ENCODE data around the gene THTPA. TPM values are rescaled to one million over a fixed set of nuclear protein-coding genes. Genes with fewer than 3 reads are reported as not detected.

THTPA gene
- total and polyA plus RNA-seq, 9 of the 15 experiments (the other 6 are each of a cell fraction or from before 2014, with no cell fraction given): 2.4 to 8.7 (median 5.2) TPM

GRCh38 chr14:23522643-23523198, 33.4 kb upstream of the THTPA start:
- H4K20me1 ChIP-seq (replicated peaks; ENCODE audit: control insufficient read depth, insufficient read depth, low read length): no peaks in the 10 kb centered on the region; the same call in 1 of the 2 replicates
- H3K9me3 ChIP-seq (replicated peaks; ENCODE audit: control insufficient read depth, insufficient read depth, low read depth, low read length): no peaks in the 10 kb centered on the region
- WGBS (ENCODE audit: insufficient coverage, low coverage, missing lambda C conversion rate): no CpG with 5 or more reads among the region's 9 CpGs
- H3K4me1 ChIP-seq (replicated peaks in 1 of 2; ENCODE audit: control insufficient read depth in 2 of 2, insufficient read depth in 2 of 2, low read length in 2 of 2): peaks cover 0 to 6% of the 10 kb centered on the region in 2 experiments; a peak in 2 of 5 replicates
- no peaks in the 10 kb centered on the region for H3K79me2 ChIP-seq (ENCODE audit: control insufficient read depth, insufficient read depth, low read length)
- no peak overlapping the region for H3K4me2 ChIP-seq (ENCODE audit: insufficient read depth, low read length)
- CTCF ChIA-PET (ENCODE audit: low intra/inter-chr PET ratio): no interaction called here
- H3K9ac ChIP-seq (ENCODE audit: insufficient read depth in 1 of 2, low read depth in 2 of 2, low read length in 2 of 2): no peak overlapping the region
- H3K9me1 ChIP-seq (ENCODE audit: control insufficient read depth, insufficient read depth, low read length): no peaks in the 10 kb centered on the region
- POLR2A ChIA-PET: interaction anchor here (0.6 kb wide), 1 partner anchor 76 kb away, joined by 3 read pairs; no protein-coding TSS in a partner anchor
- FAIRE-seq (no peak), DNase-seq (ENCODE audit: extremely low read depth in 1 of 4, low spot score in 3 of 4) (no peak), ATAC-seq (no peak)
- BruUV-seq (replicated peaks): no TSS peak
- peaks cover 2 to 54% of the 10 kb centered on the region in 2 experiments; a peak in 3 of 5 replicates for H3K27me3 ChIP-seq (ENCODE audit: control insufficient read depth in 2 of 2, insufficient read depth in 2 of 2, low read length in 2 of 2)
- no peak overlapping the region for H3K4me3 ChIP-seq
- intact Hi-C loops (cut with micrococcal nuclease): no loop called here
- no peak overlapping the region for H3K27ac ChIP-seq (ENCODE audit: extremely low read depth, low read depth, low read length)
- in situ Hi-C loops (cut with MboI): no loop called here
- no peak overlapping the region for H2AFZ ChIP-seq (ENCODE audit: low read depth, low read length)
- no peaks in the 10 kb centered on the region for H3K36me3 ChIP-seq (ENCODE audit: control insufficient read depth, insufficient read depth, low read length)
- no peak for TF ChIP-seq ARID1B (IDR thresholded peaks at IDR 0.05)
- TF ChIP-seq LARP7 (IDR thresholded peaks at IDR 0.05): no peak
- TF ChIP-seq ZNF224 (CRISPR knock-in tag; IDR thresholded peaks at IDR 0.05): no peak
- no peak for TF ChIP-seq CCNT2 (IDR thresholded peaks at IDR 0.05; ENCODE audit: borderline replicate concordance, extremely low read depth, insufficient read length, low read depth, low read length)
- TF ChIP-seq CEBPB (tag; IDR thresholded peaks at IDR 0.05): no peak
- TF ChIP-seq, protein P1, sequence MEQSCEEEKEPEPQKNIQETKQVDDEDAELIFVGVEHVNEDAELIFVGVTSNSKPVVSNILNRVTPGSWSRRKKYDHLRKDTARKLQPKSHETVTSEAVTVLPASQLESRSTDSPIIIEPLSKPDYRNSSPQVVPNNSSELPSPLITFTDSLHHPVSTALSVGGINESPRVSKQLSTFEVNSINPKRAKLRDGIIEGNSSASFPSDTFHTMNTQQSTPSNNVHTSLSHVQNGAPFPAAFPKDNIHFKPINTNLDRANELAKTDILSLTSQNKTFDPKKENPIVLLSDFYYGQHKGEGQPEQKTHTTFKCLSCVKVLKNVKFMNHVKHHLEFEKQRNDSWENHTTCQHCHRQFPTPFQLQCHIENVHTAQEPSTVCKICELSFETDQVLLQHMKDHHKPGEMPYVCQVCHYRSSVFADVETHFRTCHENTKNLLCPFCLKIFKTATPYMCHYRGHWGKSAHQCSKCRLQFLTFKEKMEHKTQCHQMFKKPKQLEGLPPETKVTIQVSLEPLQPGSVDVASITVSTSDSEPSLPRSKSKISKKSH (CRISPR knock-in tag; IDR thresholded peaks at IDR 0.05): no peak
- no peak for TF ChIP-seq HNRNPUL1 (IDR thresholded peaks at IDR 0.05; ENCODE audit: low read length)
- no peak for TF ChIP-seq ZNF134 (CRISPR knock-in tag; conservative IDR thresholded peaks at IDR 0.05)
- TF ChIP-seq, protein P2, sequence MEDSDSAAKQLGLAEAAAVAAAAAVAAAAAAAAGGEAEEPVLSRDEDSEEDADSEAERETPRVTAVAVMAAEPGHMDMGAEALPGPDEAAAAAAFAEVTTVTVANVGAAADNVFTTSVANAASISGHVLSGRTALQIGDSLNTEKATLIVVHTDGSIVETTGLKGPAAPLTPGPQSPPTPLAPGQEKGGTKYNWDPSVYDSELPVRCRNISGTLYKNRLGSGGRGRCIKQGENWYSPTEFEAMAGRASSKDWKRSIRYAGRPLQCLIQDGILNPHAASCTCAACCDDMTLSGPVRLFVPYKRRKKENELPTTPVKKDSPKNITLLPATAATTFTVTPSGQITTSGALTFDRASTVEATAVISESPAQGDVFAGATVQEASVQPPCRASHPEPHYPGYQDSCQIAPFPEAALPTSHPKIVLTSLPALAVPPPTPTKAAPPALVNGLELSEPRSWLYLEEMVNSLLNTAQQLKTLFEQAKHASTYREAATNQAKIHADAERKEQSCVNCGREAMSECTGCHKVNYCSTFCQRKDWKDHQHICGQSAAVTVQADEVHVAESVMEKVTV (CRISPR knock-in tag; IDR thresholded peaks at IDR 0.05): no peak
- TF ChIP-seq, protein P3, sequence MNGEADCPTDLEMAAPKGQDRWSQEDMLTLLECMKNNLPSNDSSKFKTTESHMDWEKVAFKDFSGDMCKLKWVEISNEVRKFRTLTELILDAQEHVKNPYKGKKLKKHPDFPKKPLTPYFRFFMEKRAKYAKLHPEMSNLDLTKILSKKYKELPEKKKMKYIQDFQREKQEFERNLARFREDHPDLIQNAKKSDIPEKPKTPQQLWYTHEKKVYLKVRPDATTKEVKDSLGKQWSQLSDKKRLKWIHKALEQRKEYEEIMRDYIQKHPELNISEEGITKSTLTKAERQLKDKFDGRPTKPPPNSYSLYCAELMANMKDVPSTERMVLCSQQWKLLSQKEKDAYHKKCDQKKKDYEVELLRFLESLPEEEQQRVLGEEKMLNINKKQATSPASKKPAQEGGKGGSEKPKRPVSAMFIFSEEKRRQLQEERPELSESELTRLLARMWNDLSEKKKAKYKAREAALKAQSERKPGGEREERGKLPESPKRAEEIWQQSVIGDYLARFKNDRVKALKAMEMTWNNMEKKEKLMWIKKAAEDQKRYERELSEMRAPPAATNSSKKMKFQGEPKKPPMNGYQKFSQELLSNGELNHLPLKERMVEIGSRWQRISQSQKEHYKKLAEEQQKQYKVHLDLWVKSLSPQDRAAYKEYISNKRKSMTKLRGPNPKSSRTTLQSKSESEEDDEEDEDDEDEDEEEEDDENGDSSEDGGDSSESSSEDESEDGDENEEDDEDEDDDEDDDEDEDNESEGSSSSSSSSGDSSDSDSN (IDR thresholded peaks at IDR 0.05; ENCODE audit: borderline replicate concordance in 1 of 2, low read depth in 2 of 2, low read length in 2 of 2): no peak
- TF ChIP-seq DDX20 (tag; IDR thresholded peaks at IDR 0.05; ENCODE audit: low read depth): no peak
- TF ChIP-seq, protein P4, sequence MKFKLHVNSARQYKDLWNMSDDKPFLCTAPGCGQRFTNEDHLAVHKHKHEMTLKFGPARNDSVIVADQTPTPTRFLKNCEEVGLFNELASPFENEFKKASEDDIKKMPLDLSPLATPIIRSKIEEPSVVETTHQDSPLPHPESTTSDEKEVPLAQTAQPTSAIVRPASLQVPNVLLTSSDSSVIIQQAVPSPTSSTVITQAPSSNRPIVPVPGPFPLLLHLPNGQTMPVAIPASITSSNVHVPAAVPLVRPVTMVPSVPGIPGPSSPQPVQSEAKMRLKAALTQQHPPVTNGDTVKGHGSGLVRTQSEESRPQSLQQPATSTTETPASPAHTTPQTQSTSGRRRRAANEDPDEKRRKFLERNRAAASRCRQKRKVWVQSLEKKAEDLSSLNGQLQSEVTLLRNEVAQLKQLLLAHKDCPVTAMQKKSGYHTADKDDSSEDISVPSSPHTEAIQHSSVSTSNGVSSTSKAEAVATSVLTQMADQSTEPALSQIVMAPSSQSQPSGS (CRISPR knock-in tag; IDR thresholded peaks at IDR 0.05): no peak
